ENCODE data around the gene FARSA.

FARSA gene

DNA sequence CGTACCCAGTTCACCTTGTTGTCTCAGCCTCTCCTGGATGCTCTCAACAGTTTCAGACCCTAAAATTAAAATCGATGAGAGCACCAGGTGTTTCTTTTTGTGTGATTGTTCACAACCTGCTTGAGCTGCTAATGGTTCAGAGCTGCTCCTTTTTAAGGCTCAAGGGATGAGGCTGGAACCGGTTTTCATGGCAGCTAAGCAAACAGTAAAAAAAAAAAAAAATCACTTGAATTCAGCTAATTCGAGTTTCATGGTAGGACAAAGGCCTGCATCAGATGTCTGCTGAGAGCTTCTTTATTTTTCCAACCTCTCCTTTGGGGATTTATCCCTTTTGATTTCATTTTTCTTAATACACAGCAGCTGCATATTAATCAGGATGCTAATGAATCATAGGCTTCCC is 20.9 kb downstream of the FARSA start:
- TF ChIP-seq CTCF (IDR thresholded peaks at IDR 0.05; ENCODE audit: borderline replicate concordance, control extremely low read depth, extremely low read depth, insufficient read depth, missing control alignments) = no peak
- in situ Hi-C loops (cut with MboI; ENCODE audit: low sequenced_read_pairs, unreplicated experiment) = no loop called here
- no peak for DNase-seq (ENCODE audit: low spot score)

DNA sequence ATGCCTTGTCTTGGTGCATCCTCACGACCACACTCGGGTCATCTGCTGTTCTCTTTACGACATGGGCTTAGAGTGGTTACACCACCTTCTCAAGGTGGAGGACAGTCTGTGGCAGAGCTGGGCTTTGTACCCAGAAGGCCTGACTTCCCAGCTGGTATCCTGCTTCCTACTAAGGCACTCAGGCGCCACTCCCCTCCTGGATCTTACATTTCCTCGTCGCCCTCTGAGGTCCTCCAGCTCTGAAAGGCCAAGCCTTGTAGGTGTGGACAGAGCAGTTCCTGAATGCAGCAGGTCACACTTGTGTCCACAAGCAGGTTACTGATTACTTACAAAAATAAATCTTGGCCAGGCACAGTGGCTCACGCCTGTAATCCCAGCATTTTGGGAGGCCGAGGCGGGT is 26.3 kb downstream of the FARSA start:
- in situ Hi-C loops (cut with MboI; ENCODE audit: low sequenced_read_pairs, unreplicated experiment) = no loop called here
- no peak for TF ChIP-seq CTCF (IDR thresholded peaks at IDR 0.05; ENCODE audit: borderline replicate concordance, control extremely low read depth, extremely low read depth, insufficient read depth, missing control alignments)
- DNase-seq (ENCODE audit: low spot score) = no peak

GRCh38 chr19:12899891-12900518 is 33.5 kb downstream of the FARSA start:
- DNase-seq (ENCODE audit: low spot score) = peak; percentile 80
- in situ Hi-C loops (cut with MboI; ENCODE audit: low sequenced_read_pairs, unreplicated experiment) = no loop called here

GRCh38 chr19:12896460-12896859 is 37.1 kb downstream of the FARSA start:
- no peak for DNase-seq (ENCODE audit: low spot score)
- in situ Hi-C loops (cut with MboI; ENCODE audit: low sequenced_read_pairs, unreplicated experiment) = no loop called here
- no peak for TF ChIP-seq CTCF (IDR thresholded peaks at IDR 0.05; ENCODE audit: borderline replicate concordance, control extremely low read depth, extremely low read depth, insufficient read depth, missing control alignments)

More at GRCh38 chr19:12899891-12900518, 33.5 kb downstream of the FARSA start:
- TF ChIP-seq CTCF (IDR thresholded peaks at IDR 0.05; ENCODE audit: borderline replicate concordance, control extremely low read depth, extremely low read depth, insufficient read depth, missing control alignments) = no peak

DNA sequence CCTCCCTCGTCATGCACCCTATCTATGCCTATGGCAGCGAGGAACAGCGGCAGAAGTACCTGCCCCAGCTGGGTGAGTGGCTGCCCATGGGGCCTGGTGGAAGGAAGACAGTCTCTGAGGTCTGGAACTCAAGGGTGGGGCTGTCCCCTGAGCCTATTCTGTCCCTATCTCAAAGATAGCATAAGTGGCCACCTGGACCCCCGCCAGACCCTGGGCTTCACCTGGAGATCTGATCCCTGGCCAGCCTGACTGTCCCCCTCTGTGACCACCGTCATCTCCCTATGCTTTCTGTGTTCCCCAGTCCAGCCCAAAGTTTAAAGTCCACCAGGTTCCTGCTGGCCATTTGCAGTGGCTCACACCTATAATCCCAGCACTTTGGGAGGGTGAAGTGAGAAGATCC is 39.9 kb downstream of the FARSA start:
- no peak for TF ChIP-seq CTCF (IDR thresholded peaks at IDR 0.05; ENCODE audit: borderline replicate concordance, control extremely low read depth, extremely low read depth, insufficient read depth, missing control alignments)

GRCh38 chr19:12891553-12892021 is 41.9 kb downstream of the FARSA start:
- in situ Hi-C loops (cut with MboI; ENCODE audit: low sequenced_read_pairs, unreplicated experiment) = no loop called here
- TF ChIP-seq CTCF (IDR thresholded peaks at IDR 0.05; ENCODE audit: borderline replicate concordance, control extremely low read depth, extremely low read depth, insufficient read depth, missing control alignments) = no peak
- DNase-seq (ENCODE audit: low spot score) = no peak

More for the DNA sequence above, 39.9 kb downstream of the FARSA start:
- in situ Hi-C loops (cut with MboI; ENCODE audit: low sequenced_read_pairs, unreplicated experiment) = no loop called here
- DNase-seq (ENCODE audit: low spot score) = no peak
